Colonic mucosa (tissue), 4 donors: Measurements from ENCODE around the gene MYL7. TPM values are rescaled to one million over a fixed set of nuclear protein-coding genes. Genes with fewer than 3 reads are reported as not detected.

Source experiments
- DNase-seq: peaks from one replicate; pipeline ENCODE4 v3.0.0-alpha.2; 2020
- H3K27ac ChIP-seq: fragments of 200-600 bp; one replicate; pipeline ENCODE4 v1.8.0; 2021
- H3K27me3 ChIP-seq: fragments of 200-600 bp; one replicate; pipeline ENCODE4 v1.8.0; 2021
- H3K36me3 ChIP-seq: fragments of 200-600 bp; one replicate; pipeline ENCODE4 v1.8.0; 2021
- H3K4me1 ChIP-seq: fragments of 200-600 bp; one replicate; pipeline ENCODE4 v1.8.0; 2021; ENCODE audit warnings: mild to moderate bottlenecking
- H3K4me3 ChIP-seq: fragments of 200-600 bp; one replicate; pipeline ENCODE4 v1.8.0; 2021
- H3K9ac ChIP-seq, 2 donors: one replicate each; pipeline ENCODE4 v1.7.0; 2013; ENCODE audit warnings: control low read depth in 2 of 2, low read depth in 2 of 2, low read length in 2 of 2
- H3K9me3 ChIP-seq: fragments of 200-600 bp; one replicate; pipeline ENCODE4 v1.8.0; 2021
- intact Hi-C: fragments of 100-400 bp; cut with DNase I; formaldehyde crosslinking; loops from one replicate; pipeline ENCODE4 v1.14.1; 2022
- total RNA-seq, 2 donors: library from RNA; stranded (reverse); fragmentation: NEBNext Ultra II Directional in 1 of 2; extraction: Animal tissue kit (Norgen Biotek cat#: 25700) in 1 of 2; gene quantifications; one replicate each; pipeline ENCODE4 v1.2.1, GENCODE V29; 2021
- TF ChIP-seq, protein P1 (sequence below): fragments of 200-600 bp; IDR thresholded peaks from one replicate; pipeline ENCODE4 v1.8.0; 2022; ENCODE audit warnings: antibody characterized with exemption, mild to moderate bottlenecking
- donor health status: healthy.
- donor health status: DM: no; HTN: no; CAD: no.
- donor health status: DM: no; HTN: no; CAD: no.

The MYL7 gene
- 1 to 10 TPM in 1 of 2 donors, not detected in 1; 2.2 TPM for total RNA-seq

DNA sequence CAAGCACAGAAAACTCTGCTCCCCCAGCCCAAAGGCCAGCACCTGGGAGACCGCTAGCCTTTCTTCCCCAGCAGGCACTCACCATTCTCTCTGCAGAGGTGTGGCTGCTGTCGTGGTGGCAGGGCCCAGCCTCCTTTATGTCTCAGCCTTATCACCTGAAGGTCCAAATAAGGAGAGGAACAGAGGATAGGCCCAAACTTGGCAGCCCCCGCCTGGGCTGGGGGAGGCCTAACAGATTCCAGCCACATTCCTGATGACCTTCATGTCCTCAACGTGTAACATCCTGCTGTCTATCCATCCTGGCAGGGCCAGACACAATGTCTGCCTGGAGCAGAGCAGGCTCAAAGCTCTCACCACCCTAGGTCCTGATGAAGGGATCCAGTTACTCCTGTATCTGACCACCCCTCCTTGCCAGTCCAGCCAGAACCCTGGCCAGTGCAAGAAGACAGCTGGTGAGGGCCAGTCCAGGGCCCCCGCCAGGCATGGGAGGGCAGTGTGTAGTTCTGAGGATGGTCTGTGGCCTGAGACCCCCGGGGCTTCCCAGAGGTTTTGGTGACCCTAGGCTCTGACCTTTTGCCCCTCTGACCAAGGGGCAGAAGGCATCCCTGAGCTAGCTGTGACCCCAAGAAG is at the start of gene MYL7:
MYL7 (minus strand) TSS at position 112 of the 630 bp plus-strand sequence; CDS start at position 85, 27 bp downstream.
- no peaks in the 10 kb centered on the region for H3K27me3 ChIP-seq
- H3K4me3 ChIP-seq, result no peak within 1 kb of the TSS
- DNase-seq, result no peak
- intact Hi-C loops, result no loop called here
- H3K36me3 ChIP-seq, result no peaks in the 10 kb centered on the region
- no peak within 1 kb of the TSS for H3K9ac ChIP-seq
- no peaks in the 10 kb centered on the region for H3K4me1 ChIP-seq
- H3K9me3 ChIP-seq, result no peaks in the 10 kb centered on the region
- TF ChIP-seq, protein P1, sequence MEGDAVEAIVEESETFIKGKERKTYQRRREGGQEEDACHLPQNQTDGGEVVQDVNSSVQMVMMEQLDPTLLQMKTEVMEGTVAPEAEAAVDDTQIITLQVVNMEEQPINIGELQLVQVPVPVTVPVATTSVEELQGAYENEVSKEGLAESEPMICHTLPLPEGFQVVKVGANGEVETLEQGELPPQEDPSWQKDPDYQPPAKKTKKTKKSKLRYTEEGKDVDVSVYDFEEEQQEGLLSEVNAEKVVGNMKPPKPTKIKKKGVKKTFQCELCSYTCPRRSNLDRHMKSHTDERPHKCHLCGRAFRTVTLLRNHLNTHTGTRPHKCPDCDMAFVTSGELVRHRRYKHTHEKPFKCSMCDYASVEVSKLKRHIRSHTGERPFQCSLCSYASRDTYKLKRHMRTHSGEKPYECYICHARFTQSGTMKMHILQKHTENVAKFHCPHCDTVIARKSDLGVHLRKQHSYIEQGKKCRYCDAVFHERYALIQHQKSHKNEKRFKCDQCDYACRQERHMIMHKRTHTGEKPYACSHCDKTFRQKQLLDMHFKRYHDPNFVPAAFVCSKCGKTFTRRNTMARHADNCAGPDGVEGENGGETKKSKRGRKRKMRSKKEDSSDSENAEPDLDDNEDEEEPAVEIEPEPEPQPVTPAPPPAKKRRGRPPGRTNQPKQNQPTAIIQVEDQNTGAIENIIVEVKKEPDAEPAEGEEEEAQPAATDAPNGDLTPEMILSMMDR, result no peak
- H3K27ac ChIP-seq, result no peak within 1 kb of the TSS

- TF ChIP-seq, protein P1, result no peak
- H3K27me3 ChIP-seq, result no peaks in the 10 kb centered on the region
- H3K9ac ChIP-seq, result no peak overlapping the region
- H3K4me1 ChIP-seq, result no peaks in the 10 kb centered on the region
- no peak overlapping the region for H3K4me3 ChIP-seq
- H3K9me3 ChIP-seq, result no peaks in the 10 kb centered on the region
- no peak overlapping the region for H3K27ac ChIP-seq
- no peaks in the 10 kb centered on the region for H3K36me3 ChIP-seq
- intact Hi-C loops, result no loop called here
- DNase-seq, result no peak
Measured at GRCh38 chr7:44189993-44190872, 49.1 kb upstream of the MYL7 start.

DNA sequence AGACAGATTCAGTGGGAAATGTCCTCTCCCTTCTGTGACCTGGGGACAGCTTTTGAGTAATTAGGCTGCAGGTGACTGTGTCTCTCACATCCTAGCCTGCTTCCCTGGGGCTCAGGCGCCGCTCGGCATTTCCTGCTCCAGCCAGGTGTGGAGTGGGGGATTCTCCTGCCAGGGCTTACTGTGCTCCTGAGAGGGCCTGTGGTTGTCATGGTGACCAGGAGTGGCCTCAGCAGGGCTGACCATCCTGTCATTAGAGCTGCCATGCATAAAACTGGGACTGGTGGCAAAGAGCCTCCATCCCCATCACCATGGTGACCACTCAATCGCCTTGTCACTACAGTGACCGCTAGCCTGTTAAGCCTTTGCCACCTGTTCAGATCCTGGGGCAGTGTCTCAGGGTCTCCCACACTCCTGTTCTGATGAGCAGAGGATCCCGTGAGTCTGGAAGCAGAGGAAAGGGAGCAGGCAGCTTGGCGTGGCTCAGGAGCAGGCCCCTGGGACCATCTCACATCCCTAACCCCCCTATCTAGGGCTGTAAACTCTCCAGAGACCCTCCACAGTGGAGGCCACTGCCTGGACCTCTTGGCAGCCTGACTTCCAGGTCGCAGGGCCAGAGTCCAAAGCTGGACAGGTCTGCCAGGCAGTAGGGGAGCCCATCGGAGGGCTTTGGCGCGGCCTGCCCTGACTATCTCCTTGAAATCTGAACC is 48.3 kb upstream of the MYL7 start, which contains the start of gene GCK:
GCK (minus strand) TSS at position 154 of the 707 bp plus-strand sequence. CDS start 486 bp downstream, outside the sequence.
- Histone ChIP-seq H3K9ac (no peak within 1 kb of the TSS), H3K4me1 (no peaks in the 10 kb centered on the region), H3K27me3 (no peaks in the 10 kb centered on the region), H3K9me3 (no peaks in the 10 kb centered on the region), H3K36me3 (no peaks in the 10 kb centered on the region), H3K4me3 (no peak within 1 kb of the TSS), H3K27ac (no peak within 1 kb of the TSS)
- no peak for DNase-seq
- intact Hi-C loops, result no loop called here
- TF ChIP-seq, protein P1, result no peak

- Histone ChIP-seq H3K27me3 (no peaks in the 10 kb centered on the region), H3K9ac (no peak overlapping the region), H3K4me1 (no peaks in the 10 kb centered on the region), H3K36me3 (no peaks in the 10 kb centered on the region), H3K27ac (no peak overlapping the region), H3K9me3 (no peaks in the 10 kb centered on the region), H3K4me3 (no peak overlapping the region)
- TF ChIP-seq, protein P1, result no peak
- intact Hi-C loops, result no loop called here
- DNase-seq, result no peak
Measured at GRCh38 chr7:44188480-44189225, 47.5 kb upstream of the MYL7 start.
